ENCODE measurements around the gene FRAS1. TPM values are rescaled to one million over a fixed set of nuclear protein-coding genes. Genes with fewer than 3 reads are reported as not detected.

The FRAS1 gene
- total and polyA plus RNA-seq, 9 donors: 0.16 to 5.3 (median 1.4) TPM

- Histone ChIP-seq H3K9me3 (no peaks in the 10 kb centered on the region), H3K27me3 (no peaks in the 10 kb centered on the region), H3K36me3 (no peaks in the 10 kb centered on the region), H3K4me1 (ENCODE audit: insufficient read depth) (no peaks in the 10 kb centered on the region), H3K27ac (no peak overlapping the region), H3K4me3 (no peak overlapping the region)
- TF ChIP-seq, protein P1, sequence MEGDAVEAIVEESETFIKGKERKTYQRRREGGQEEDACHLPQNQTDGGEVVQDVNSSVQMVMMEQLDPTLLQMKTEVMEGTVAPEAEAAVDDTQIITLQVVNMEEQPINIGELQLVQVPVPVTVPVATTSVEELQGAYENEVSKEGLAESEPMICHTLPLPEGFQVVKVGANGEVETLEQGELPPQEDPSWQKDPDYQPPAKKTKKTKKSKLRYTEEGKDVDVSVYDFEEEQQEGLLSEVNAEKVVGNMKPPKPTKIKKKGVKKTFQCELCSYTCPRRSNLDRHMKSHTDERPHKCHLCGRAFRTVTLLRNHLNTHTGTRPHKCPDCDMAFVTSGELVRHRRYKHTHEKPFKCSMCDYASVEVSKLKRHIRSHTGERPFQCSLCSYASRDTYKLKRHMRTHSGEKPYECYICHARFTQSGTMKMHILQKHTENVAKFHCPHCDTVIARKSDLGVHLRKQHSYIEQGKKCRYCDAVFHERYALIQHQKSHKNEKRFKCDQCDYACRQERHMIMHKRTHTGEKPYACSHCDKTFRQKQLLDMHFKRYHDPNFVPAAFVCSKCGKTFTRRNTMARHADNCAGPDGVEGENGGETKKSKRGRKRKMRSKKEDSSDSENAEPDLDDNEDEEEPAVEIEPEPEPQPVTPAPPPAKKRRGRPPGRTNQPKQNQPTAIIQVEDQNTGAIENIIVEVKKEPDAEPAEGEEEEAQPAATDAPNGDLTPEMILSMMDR (IDR thresholded peaks at IDR 0.05): no peak
- TF ChIP-seq EP300 (IDR thresholded peaks at IDR 0.05): no peak
- TF ChIP-seq POLR2A (IDR thresholded peaks at IDR 0.05): no peak
- 71 to 78% (median 76%) methylated on average over 3 of the region's 3 CpGs for WGBS, 3 donors
- DNase-seq: no peak
- intact Hi-C loops (cut with DNase I): no loop called here
Observed at GRCh38 chr4:78360466-78360865, 303.3 kb downstream of the FRAS1 start.

GRCh38 chr4:78361621-78362120, 304.5 kb downstream of the FRAS1 start:
- TF ChIP-seq, protein P1 (IDR thresholded peaks at IDR 0.05): no peak
- TF ChIP-seq POLR2A (IDR thresholded peaks at IDR 0.05): no peak
- DNase-seq: no peak
- Histone ChIP-seq H3K27ac (no peak overlapping the region), H3K4me3 (no peak overlapping the region), H3K27me3 (no peaks in the 10 kb centered on the region), H3K9me3 (no peaks in the 10 kb centered on the region), H3K4me1 (ENCODE audit: insufficient read depth) (no peaks in the 10 kb centered on the region), H3K36me3 (no peaks in the 10 kb centered on the region)
- intact Hi-C loops (cut with DNase I): no loop called here
- 69 to 89% (median 85%) methylated on average over 4 of the region's 4 CpGs for WGBS, 3 donors

DNA sequence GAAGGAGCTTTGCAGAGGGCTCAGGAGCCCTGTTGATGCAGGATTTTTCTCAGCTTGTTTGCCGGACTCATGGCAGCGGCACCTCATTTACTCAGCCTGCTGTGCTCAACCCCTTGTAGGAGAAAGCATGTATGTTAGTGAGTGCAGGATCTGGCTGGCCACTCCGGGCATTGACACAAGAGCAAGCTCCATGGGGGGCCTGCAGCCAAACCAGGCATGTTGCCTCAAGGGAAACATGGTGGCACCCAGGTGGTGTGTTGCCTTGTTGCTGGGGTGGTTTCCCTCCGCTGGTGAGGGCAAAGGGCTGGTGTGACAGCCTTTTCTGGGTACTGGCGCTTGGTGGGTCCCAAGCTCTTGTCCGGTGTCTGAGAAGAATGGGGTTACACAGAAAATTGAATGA, 305.2 kb downstream of the FRAS1 start:
- H3K27ac ChIP-seq: no peak overlapping the region
- no peaks in the 10 kb centered on the region for H3K9me3 ChIP-seq
- DNase-seq: no peak
- H3K36me3 ChIP-seq: no peaks in the 10 kb centered on the region
- no peaks in the 10 kb centered on the region for H3K4me1 ChIP-seq (ENCODE audit: insufficient read depth)
- intact Hi-C loops (cut with DNase I): no loop called here
- H3K4me3 ChIP-seq: no peak overlapping the region
- TF ChIP-seq, protein P1 (IDR thresholded peaks at IDR 0.05): no peak
- no peak for TF ChIP-seq POLR2A (IDR thresholded peaks at IDR 0.05)
- no peak for TF ChIP-seq EP300 (IDR thresholded peaks at IDR 0.05)
- H3K27me3 ChIP-seq: no peaks in the 10 kb centered on the region
- WGBS, 3 donors: 96 to 100% (median 96%) methylated on average over 6 of the region's 6 CpGs

GRCh38 chr4:78363031-78363570, 306.0 kb downstream of the FRAS1 start:
- H3K9me3 ChIP-seq: no peaks in the 10 kb centered on the region
- intact Hi-C loops (cut with DNase I): no loop called here
- 30 to 70% (median 52%) methylated on average over 6 of the region's 6 CpGs for WGBS, 3 donors

GRCh38 chr4:78369679-78370078, 312.6 kb downstream of the FRAS1 start:
- no peak overlapping the region for H3K4me3 ChIP-seq
- no peaks in the 10 kb centered on the region for H3K4me1 ChIP-seq (ENCODE audit: insufficient read depth)
- H3K9me3 ChIP-seq: no peaks in the 10 kb centered on the region
- TF ChIP-seq, protein P1 (IDR thresholded peaks at IDR 0.05): no peak
- H3K27ac ChIP-seq: no peak overlapping the region
- no peaks in the 10 kb centered on the region for H3K27me3 ChIP-seq
- intact Hi-C loops (cut with DNase I): no loop called here
- no peaks in the 10 kb centered on the region for H3K36me3 ChIP-seq
- DNase-seq: no peak
- WGBS, 3 donors: 76 to 79% (median 77%) methylated on average over 4 of the region's 4 CpGs

More at GRCh38 chr4:78363031-78363570, 306.0 kb downstream of the FRAS1 start:
- Histone ChIP-seq H3K4me3 (no peak overlapping the region), H3K27me3 (no peaks in the 10 kb centered on the region), H3K36me3 (no peaks in the 10 kb centered on the region), H3K4me1 (ENCODE audit: insufficient read depth) (no peaks in the 10 kb centered on the region), H3K27ac (no peak overlapping the region)
- DNase-seq: no peak
- no peak for TF ChIP-seq POLR2A (IDR thresholded peaks at IDR 0.05)
- no peak for TF ChIP-seq EP300 (IDR thresholded peaks at IDR 0.05)

Measured in ovary (tissue), 9 donors.